COR-L47 (cell line): Measurements from ENCODE around the gene EYA3.
"Not testable (repeated sequence)": the region's sequence is repeated elsewhere in the genome, so short reads cannot be mapped to it uniquely, and the experiment has no call there.

Experiments
- DNase-seq: peaks from one replicate; lab custom pipeline; 2025; lab: John Stamatoyannopoulos, UW

EYA3 gene

GRCh38 chr1:28028873-28029654 is 59.3 kb downstream of the EYA3 start:
- no peak for DNase-seq

GRCh38 chr1:28027660-28028059 is 60.8 kb downstream of the EYA3 start:
- no peak for DNase-seq

DNA sequence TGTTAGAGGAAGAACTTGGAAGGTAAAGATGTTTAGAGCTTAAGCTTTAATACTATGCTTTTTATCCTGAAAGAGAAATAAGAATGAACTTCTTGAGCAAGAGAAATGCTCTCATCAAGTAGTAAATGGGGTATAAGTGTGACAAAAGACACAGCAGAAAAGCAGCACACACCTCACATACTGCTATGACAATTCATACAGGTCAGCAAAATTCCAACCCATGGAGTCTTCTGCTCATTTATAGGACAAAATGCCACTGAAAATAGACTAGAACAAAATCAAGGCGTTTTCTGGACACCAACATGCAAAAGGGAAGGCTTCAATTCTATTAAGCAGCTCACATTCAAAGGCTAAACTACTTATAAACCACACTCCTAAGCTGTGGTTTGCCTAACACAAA is 61.2 kb downstream of the EYA3 start:
- DNase-seq: no peak

- DNase-seq: no peak
These were observed 62.1 kb downstream of the EYA3 start for GRCh38 chr1:28026329-28026728.

DNA sequence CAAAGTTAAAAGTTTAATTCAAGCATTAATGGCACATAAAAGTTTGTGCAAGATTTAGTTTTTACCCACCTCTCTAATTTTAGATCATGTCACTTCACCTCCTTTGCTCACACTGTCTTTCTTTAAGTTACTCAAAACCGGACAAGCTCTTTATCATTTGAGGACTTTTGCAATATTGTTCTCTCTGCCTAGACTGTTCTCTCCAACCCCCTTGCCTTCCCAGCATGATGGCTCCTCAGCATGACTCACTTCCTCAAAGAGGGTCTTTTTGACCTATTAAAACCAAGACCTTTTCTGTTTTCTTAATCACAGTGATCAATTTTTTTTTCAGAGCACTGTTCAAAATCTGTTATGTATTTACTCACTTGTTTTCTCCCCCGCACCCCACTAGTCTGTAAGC is 67.3 kb downstream of the EYA3 start:
- no peak for DNase-seq

- no peak for DNase-seq
These were observed 77.4 kb downstream of the EYA3 start for GRCh38 chr1:28010969-28011368.

DNA sequence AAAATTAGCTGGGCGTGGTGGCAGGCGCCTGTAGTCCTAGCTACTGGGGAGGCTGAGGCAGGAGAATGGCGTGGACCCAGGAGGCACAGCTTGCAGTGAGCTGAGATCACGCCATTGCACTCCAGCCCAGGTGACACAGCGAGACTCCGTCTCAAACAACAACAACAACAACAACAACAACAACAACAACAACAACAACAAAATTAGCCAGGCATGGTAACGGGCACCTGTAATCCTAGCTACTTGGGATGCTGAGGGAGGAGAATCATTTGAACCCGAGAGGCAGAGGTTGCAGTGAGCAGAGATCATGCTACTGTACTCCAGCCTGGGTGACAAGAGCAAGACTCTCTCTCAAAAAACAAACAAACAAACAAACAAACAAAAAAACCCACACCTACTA is 85.3 kb downstream of the EYA3 start:
- not testable (repeated sequence) for DNase-seq

GRCh38 chr1:28002600-28002999 is 85.8 kb downstream of the EYA3 start:
- no peak for DNase-seq

- no peak for DNase-seq
These were observed 89.4 kb downstream of the EYA3 start for GRCh38 chr1:27999055-27999454.

DNA sequence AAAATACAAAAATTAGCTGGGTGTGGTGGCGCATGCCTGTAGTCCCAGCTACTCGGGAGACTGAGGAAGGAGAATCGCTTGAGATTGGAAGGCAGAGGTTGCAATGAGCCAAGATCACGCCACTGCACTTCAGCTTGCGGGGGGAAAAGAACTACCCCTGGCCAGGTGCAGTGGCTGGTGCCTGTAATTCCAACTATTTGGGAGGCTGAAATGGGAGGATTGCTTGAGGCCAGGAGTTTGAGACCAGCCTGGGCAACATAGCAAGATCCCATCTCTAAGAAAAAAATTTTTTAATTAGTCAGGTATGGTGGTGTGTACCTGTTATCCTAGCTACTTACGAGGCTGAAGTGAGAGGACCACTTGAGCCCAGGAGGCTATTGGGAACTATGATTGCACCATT is 93.9 kb downstream of the EYA3 start:
- not testable (repeated sequence) for DNase-seq

GRCh38 chr1:27994060-27994459 is 94.3 kb downstream of the EYA3 start:
- no peak for DNase-seq

DNA sequence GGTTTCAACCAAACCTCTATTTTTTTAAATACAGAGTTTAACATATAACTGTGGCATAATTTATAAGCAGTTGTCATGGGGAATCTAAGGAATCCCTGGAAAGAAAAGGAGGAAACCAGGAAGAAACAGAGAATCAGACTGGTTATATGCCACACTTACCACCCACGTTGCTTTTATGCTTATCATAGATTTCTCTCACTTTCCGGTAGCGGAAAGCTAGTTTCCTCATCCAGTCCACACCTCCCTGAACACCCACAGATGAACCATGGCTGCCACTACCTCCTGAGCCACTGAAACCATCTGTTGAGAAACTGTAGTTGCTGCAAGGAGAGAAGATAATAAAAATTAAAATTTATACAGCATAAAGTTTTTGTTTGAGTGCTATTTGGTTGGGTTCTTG is 95.2 kb downstream of the EYA3 start:
- DNase-seq: no peak

DNA sequence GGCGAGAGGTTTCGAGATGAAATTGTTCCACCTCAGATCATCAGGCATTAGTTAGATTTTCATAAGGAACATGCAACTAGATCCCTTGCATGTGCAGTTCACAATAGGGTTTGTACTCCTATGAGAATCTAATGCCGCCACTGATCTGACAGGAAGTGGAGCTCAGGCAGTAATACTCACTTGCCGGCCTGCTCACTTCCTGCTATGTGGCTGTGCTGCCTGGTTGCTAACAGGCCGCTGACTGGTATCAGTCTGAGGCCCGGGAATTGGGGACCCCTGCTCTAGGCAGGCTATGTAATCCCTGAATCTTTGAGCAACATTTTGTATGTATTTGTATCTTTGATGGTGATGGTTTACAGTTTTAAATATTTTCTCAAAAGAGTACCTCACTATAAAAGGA is 96.1 kb downstream of the EYA3 start:
- DNase-seq: no peak

- no peak for DNase-seq
These were observed 97.4 kb downstream of the EYA3 start for GRCh38 chr1:27990920-27991537.

DNA sequence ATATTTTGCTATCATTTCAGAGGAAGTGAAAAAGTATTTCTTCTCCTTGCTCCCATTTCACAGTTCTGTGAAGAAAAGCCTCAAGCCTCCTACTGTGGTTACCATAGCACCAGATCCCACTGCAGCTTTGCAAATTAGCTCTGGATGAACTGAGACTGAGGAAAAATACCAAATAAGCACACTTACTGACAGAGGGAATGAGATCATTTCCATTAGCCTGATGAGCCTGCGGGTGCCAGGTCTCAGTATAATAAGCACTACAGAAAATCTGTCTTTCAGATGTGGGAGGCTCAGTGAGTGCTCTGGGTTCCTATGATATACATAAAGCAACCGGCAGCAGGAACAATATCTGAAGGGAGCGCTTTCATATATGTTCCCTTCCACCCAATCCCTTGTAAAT is 107.3 kb downstream of the EYA3 start:
- no peak for DNase-seq

DNA sequence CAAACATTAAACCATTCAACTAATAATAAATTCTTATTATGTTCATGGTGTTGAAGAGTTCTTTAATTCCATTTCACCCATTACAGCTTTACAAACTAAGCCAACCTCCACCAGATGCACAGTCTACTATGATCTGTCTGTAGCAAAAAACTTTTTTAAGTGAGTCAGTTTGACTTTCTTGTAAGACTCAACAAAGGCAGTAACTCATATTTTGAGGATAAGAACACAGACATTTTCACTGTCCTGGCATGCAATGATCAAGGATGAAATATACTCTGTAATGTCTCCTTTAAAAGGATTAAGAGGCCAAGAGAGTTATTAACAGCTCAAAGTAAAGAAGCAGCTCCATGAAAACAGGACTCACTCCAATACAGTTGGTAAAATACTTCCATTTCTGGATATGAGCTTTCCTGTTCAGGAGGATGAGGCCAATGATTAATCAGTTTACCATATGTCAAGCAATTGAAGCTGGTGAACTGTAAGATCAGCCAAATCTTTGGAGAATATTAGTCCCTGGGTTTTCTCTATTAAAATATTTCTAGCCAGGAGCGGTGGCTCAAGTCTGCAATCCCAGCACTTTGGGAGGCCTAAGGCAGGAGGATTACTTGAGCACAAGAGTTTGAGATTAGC is 108.1 kb downstream of the EYA3 start:
- no peak for DNase-seq

DNA sequence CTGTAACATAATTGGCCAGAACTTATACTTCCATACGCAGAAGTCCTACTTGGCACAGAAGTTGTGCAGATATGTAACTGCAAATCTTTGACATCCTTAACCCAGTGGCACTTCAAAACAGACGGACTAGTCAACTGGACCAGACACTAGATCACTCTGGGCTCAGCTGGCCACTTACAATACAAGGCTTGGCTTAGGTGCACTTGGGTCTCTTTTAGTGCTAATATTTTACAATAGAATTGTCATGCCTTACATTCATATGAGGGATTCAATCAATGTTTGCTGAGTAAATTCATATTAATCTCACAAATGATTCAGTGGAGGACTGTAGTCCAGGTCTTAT is 108.6 kb downstream of the EYA3 start:
- DNase-seq: no peak

DNA sequence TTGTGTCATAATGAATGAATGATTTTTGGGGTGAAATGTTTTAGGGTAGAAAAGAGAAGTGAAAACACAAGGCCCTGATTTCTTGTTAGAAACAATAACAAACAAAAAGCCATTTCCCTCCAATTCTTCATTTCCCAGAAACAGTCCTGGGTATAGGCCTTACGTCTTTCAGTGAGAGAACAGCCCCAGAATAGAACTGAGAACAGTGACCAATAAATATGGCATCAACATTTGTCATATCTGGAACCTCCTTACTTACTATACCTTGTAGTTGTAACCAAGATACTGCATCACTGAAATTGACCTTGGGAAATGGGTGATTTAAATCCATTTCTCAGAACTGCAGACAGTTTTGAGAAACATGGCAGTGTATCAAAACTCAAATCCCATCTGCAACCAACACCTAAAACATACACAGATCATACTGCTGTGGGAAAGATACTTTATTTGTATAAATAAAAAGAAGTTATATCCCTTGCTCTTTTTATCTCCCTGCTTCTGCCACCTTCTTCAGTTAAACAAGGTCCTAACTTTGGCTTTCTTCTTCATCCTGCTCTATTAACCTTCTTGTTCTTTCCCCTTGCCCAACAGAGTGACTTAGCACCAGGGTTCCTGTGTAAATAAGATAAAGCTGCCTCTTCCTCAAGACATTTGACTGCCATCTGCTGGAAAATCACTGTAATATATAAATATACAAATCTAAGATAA is 109.1 kb downstream of the EYA3 start:
- DNase-seq: peak; percentile 47

DNA sequence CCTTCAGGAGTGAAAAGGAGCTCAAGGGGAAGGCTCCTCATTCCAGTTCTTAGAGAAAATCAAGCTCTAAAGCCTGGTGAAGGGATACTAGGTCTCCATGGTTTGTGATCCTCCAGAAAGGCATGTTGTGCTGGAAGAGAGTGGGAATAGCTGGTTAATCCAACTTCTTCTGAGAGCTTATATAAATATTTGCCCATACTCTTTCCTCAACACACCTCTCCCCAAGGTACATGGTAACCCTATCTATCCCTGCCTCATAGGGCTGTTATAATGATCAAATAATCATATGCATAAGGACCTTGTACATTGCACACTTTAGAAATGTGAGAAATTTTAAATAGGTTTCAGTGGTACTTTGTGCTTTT is 114.0 kb downstream of the EYA3 start:
- no peak for DNase-seq

DNA sequence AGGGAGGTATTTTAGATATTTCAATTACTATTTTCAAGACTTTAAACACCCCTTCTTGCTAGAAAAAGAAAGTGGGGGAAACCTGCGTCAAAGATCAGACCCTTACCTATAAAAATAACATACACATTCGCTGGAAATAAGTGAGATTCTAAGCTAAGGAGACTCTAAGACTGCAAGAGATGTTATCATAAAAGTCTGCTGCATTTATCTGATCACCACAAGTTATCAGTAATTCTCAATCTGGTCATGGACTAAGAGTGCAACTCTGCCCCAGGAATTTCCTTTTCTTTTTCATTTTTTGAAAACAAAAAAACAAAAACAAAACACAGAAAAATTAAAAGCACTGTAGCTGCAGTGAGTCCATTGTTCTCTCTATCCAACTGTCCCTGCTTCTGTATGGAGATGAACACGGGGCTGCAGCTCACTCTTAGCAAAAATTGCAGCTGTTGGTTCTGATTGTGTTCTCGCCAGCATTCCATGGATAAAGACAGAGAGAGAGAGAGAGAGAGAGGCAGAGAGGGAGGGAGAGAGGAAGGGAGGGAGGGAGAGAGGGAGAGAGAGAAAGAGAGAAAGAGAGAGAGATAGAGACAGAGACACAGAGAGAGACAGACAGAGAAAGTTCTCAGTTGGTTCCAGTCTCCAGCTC is 114.5 kb downstream of the EYA3 start:
- no peak for DNase-seq

- no peak for DNase-seq
These were observed 116.3 kb downstream of the EYA3 start for GRCh38 chr1:27972141-27972540.

- peak; percentile 82 for DNase-seq
These were observed 116.7 kb downstream of the EYA3 start for GRCh38 chr1:27971674-27972073.
